ENCODE results near the gene APBB2.

GRCh38 chr4:40890199-40890598 lies 324.1 kb downstream of the APBB2 start:
- TF ChIP-seq CTCF (IDR thresholded peaks at IDR 0.05) (no peak), POLR2A (IDR thresholded peaks at IDR 0.05) (no peak)
